ENCODE measurements around the gene CABP2. TPM values are rescaled to one million over a fixed set of nuclear protein-coding genes. Genes with fewer than 3 reads are reported as not detected.
A peak's percentile ranks its signal among the peaks of the same experiment; 100 is the strongest.

The CABP2 gene
- total RNA-seq, 4 donors from 2014 or later, result not detected

GRCh38 chr11:67498544-67498972 lies 24.7 kb downstream of the CABP2 start:
- Histone ChIP-seq H3K27ac (no peak overlapping the region), H3K36me3 (peaks cover 0 to 86% (median 18%) of the 10 kb centered on the region in 3 donors), H3K27me3 (no peaks in the 10 kb centered on the region), H3K4me3 (no peak overlapping the region), H3K9me3 (no peaks in the 10 kb centered on the region), H3K4me1 (peaks cover 0 to 8% (median 3%) of the 10 kb centered on the region in 4 donors)
- no peak for DNase-seq (ENCODE audit: low spot score in 2 of 2)
- TF ChIP-seq EP300 (IDR thresholded peaks at IDR 0.05) (no peak), CTCF (IDR thresholded peaks at IDR 0.05) (no peak), POLR2A (IDR thresholded peaks at IDR 0.05) (no peak)
- WGBS, 2 donors, result 85 to 89% methylated on average over 21 of the region's 21 CpGs

GRCh38 chr11:67497656-67498291 lies 25.5 kb downstream of the CABP2 start:
- WGBS, 2 donors, result 88 to 94% methylated on average over 16 to 21 of the region's 21 CpGs
- no peaks in the 10 kb centered on the region for H3K9me3 ChIP-seq
- no peak for DNase-seq (ENCODE audit: low spot score in 2 of 2)
- H3K4me1 ChIP-seq, result peaks cover 0 to under 1% (median 0%) of the 10 kb centered on the region in 4 donors
- H3K4me3 ChIP-seq, result no peak overlapping the region
- H3K27ac ChIP-seq, result no peak overlapping the region
- TF ChIP-seq EP300 (IDR thresholded peaks at IDR 0.05), result no peak
- TF ChIP-seq POLR2A (IDR thresholded peaks at IDR 0.05), result no peak
- TF ChIP-seq CTCF (IDR thresholded peaks at IDR 0.05), result no peak
- H3K36me3 ChIP-seq, result peaks cover 0 to 94% (median 26%) of the 10 kb centered on the region in 3 donors
- H3K27me3 ChIP-seq, result no peaks in the 10 kb centered on the region

- Histone ChIP-seq H3K4me3 (no peak overlapping the region), H3K36me3 (peaks cover 0 to 94% (median 20%) of the 10 kb centered on the region in 3 donors)
- WGBS, 2 donors, result 88 to 91% methylated on average over 12 of the region's 12 CpGs
Measured at GRCh38 chr11:67496113-67496512, 27.1 kb downstream of the CABP2 start.

GRCh38 chr11:67495234-67496005 lies 27.8 kb downstream of the CABP2 start:
- Histone ChIP-seq H3K4me1 (peaks cover 0 to 8% (median 0%) of the 10 kb centered on the region in 4 donors), H3K9me3 (no peaks in the 10 kb centered on the region), H3K4me3 (no peak overlapping the region), H3K36me3 (peaks cover 0 to 97% (median 20%) of the 10 kb centered on the region in 3 donors), H3K27me3 (no peaks in the 10 kb centered on the region), H3K27ac (peak overlapping the region in 1 of 4 donors; percentile 43)
- TF ChIP-seq POLR2A (IDR thresholded peaks at IDR 0.05) (no peak), EP300 (IDR thresholded peaks at IDR 0.05) (no peak), CTCF (IDR thresholded peaks at IDR 0.05) (no peak)
- no peak for DNase-seq (ENCODE audit: low spot score in 2 of 2)
- 91 to 95% methylated on average over 8 to 13 of the region's 16 CpGs for WGBS, 2 donors

More at GRCh38 chr11:67496113-67496512, 27.1 kb downstream of the CABP2 start:
- Histone ChIP-seq H3K27me3 (no peaks in the 10 kb centered on the region), H3K9me3 (no peaks in the 10 kb centered on the region), H3K27ac (no peak overlapping the region), H3K4me1 (peaks cover 0 to 6% (median 0%) of the 10 kb centered on the region in 4 donors)
- no peak for DNase-seq (ENCODE audit: low spot score in 2 of 2)
- TF ChIP-seq CTCF (IDR thresholded peaks at IDR 0.05) (no peak), POLR2A (IDR thresholded peaks at IDR 0.05) (no peak), EP300 (IDR thresholded peaks at IDR 0.05) (no peak)

All from tibial nerve (tissue), 4 donors.